Thoracic aorta (tissue), 2 donors: ENCODE measurements around the gene NINJ2. TPM values are rescaled to one million over a fixed set of nuclear protein-coding genes. Genes with fewer than 3 reads are reported as not detected.
A peak's percentile ranks its signal among the peaks of the same experiment; 100 is the strongest.

ENCODE experiments used
- ATAC-seq: fragments of 150-250 bp; one replicate; pipeline ENCODE4 v1.8.0; 2017; ENCODE audit warnings: low read depth; ENCODE audit not compliant: insufficient number of reproducible peaks, low FRiP score
- DNase-seq: peaks from one replicate; pipeline ENCODE4 v3.0.0-alpha.2; 2020; ENCODE audit warnings: low spot score
- H3K27ac ChIP-seq, 2 donors: fragments of 200-600 bp; sonication (generic); 1 replicate in 1 of 2; 2 replicates in 1 of 2; pipeline ENCODE4 v1.5.1; 2016; ENCODE audit warnings: mild to moderate bottlenecking in 2 of 2, moderate library complexity in 2 of 2
- H3K27me3 ChIP-seq: fragments of 200-600 bp; sonication (generic); replicated peaks from 2 replicates; pipeline ENCODE4 v1.6.0; 2016; ENCODE audit warnings: mild to moderate bottlenecking; ENCODE audit not compliant: insufficient read depth
- H3K36me3 ChIP-seq: fragments of 200-600 bp; sonication (generic); one replicate; pipeline ENCODE4 v1.5.1; 2016
- H3K4me1 ChIP-seq, 2 donors: fragments of 200-600 bp; sonication (generic); 1 replicate in 1 of 2; 2 replicates in 1 of 2; pipeline versions ENCODE4 v1.5.1 to v1.6.0; 2016; ENCODE audit warnings: low read depth in 2 of 2, mild to moderate bottlenecking in 1 of 2; ENCODE audit not compliant: control insufficient read depth in 1 of 2
- H3K4me3 ChIP-seq: fragments of 200-600 bp; sonication (generic); 2 replicates; pipeline ENCODE4 v1.5.1; 2016; ENCODE audit warnings: mild to moderate bottlenecking
- H3K9me3 ChIP-seq: fragments of 200-600 bp; sonication (generic); 2 replicates; pipeline ENCODE4 v1.5.1; 2016
- total RNA-seq, 2 donors: library from RNA; depleted of rRNA; stranded (reverse); fragments of >200 nt; gene quantifications; one replicate each; pipeline versions ENCODE4 v1.1.0 to v1.2.3, GENCODE V29; 2016
- TF ChIP-seq, protein P1 (sequence below): fragments of 200-600 bp; sonication (generic); IDR thresholded peaks from one replicate; pipeline ENCODE4 v1.5.1; 2019; ENCODE audit warnings: antibody characterized with exemption

The NINJ2 gene
- total RNA-seq, 2 donors from 2014 or later = 2.4 to 5.3 TPM

DNA sequence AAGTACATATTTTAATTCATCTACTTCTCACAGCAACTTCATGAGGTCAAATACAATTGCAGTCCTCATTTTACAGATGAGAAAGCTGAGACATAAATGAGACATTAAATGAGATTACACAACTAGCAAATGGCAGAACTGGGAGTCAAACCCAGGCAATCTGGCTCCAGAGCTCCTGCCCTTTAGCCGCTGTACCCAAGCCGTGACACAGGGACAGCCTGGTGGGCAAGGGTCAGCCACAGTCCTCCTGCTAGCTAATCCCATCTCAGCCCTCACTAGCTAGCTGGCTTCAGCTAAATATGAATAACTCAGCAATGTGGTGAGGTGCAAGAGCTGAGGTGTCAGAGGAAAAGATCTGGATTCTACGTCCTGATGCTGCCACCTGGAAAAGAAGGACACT, 54.8 kb downstream of the NINJ2 start:
- TF ChIP-seq, protein P1, sequence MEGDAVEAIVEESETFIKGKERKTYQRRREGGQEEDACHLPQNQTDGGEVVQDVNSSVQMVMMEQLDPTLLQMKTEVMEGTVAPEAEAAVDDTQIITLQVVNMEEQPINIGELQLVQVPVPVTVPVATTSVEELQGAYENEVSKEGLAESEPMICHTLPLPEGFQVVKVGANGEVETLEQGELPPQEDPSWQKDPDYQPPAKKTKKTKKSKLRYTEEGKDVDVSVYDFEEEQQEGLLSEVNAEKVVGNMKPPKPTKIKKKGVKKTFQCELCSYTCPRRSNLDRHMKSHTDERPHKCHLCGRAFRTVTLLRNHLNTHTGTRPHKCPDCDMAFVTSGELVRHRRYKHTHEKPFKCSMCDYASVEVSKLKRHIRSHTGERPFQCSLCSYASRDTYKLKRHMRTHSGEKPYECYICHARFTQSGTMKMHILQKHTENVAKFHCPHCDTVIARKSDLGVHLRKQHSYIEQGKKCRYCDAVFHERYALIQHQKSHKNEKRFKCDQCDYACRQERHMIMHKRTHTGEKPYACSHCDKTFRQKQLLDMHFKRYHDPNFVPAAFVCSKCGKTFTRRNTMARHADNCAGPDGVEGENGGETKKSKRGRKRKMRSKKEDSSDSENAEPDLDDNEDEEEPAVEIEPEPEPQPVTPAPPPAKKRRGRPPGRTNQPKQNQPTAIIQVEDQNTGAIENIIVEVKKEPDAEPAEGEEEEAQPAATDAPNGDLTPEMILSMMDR = no peak
- DNase-seq = no peak
- no peaks in the 10 kb centered on the region for H3K9me3 ChIP-seq
- peak overlapping the region in 1 of 2 donors; percentile 14 for H3K27ac ChIP-seq
- H3K27me3 ChIP-seq = no peaks in the 10 kb centered on the region
- ATAC-seq = no peak
- no peaks in the 10 kb centered on the region for H3K36me3 ChIP-seq
- no peak overlapping the region for H3K4me3 ChIP-seq
- peaks cover 15 to 57% of the 10 kb centered on the region in 2 donors for H3K4me1 ChIP-seq

DNA sequence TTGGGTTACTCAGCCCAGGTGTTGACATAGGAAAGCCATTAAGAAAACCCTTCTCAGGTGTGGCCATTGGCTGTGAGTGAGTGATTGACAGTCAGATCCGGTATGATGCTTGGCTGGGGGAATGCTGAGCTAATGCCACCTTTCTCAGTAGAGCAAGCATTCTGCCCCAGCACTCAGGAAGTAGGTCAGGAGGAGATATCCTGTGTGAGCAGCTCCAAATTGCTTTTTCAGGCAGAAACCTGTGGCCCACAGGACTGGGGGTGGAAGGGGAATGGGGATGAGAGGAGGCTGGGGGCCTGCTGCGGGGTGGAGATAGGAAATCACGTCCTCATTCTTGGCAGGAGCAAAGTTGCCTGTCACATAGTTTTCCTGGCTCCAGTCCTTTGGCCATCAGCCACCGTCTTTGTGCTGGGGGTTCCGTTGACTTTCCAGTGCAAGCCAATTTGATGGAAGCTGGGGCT, 55.7 kb downstream of the NINJ2 start:
- H3K4me3 ChIP-seq = no peak overlapping the region
- ATAC-seq (no peak), DNase-seq (no peak)
- peak overlapping the region in 1 of 2 donors; percentile 40 for H3K27ac ChIP-seq
- H3K4me1 ChIP-seq = peaks cover 15 to 57% of the 10 kb centered on the region in 2 donors
- TF ChIP-seq, protein P1 = no peak
- H3K9me3 ChIP-seq = no peaks in the 10 kb centered on the region
- H3K27me3 ChIP-seq = no peaks in the 10 kb centered on the region
- H3K36me3 ChIP-seq = no peaks in the 10 kb centered on the region

DNA sequence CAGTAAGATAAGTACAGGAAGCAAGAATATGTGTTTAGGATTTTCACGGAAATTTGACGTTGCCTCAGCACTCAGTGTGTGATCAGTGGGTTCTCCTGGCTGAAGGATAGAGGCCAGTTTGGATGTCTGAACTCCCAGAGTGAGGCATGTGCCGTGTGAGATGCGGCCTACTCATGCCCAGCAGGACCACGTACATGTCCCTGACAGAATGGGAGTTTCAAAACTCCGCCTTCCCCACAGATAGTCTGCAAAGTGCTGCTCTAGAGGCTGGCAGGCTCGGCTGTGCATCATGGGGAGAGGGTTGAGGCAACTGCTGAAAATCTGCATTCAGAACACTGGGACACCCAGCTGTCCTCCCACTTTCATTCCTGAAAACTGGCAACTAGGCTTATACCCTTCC, 58.3 kb downstream of the NINJ2 start:
- Histone ChIP-seq H3K4me1 (peaks cover 13 to 48% of the 10 kb centered on the region in 2 donors), H3K4me3 (no peak overlapping the region), H3K9me3 (no peaks in the 10 kb centered on the region), H3K27ac (peak overlapping the region in 1 of 2 donors; percentile 8), H3K27me3 (no peaks in the 10 kb centered on the region), H3K36me3 (no peaks in the 10 kb centered on the region)
- no peak for DNase-seq
- no peak for ATAC-seq
- TF ChIP-seq, protein P1 = no peak

DNA sequence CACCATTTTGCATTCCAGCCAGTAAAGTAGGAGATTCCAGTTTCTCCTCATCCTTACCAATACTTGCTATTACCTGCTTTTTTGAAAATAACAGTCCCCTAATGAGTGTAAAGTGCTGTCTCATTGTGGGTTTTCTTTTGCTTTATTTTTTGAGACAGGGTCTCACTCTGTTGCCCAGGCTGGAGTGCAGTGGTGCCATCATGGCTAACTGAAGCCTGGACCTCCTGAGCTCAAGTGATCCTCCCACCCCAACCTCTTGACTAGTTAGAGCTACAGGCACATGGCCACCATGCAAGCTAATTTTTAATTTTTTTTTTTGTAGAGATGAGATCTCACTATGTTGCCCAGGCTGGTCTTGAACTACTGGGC, 60.6 kb downstream of the NINJ2 start:
- Histone ChIP-seq H3K4me1 (peaks cover 10 to 28% of the 10 kb centered on the region in 2 donors), H3K4me3 (no peak overlapping the region), H3K27me3 (no peaks in the 10 kb centered on the region), H3K27ac (no peak overlapping the region), H3K36me3 (no peaks in the 10 kb centered on the region), H3K9me3 (no peaks in the 10 kb centered on the region)
- ATAC-seq (no peak), DNase-seq (no peak)
- TF ChIP-seq, protein P1 = no peak

DNA sequence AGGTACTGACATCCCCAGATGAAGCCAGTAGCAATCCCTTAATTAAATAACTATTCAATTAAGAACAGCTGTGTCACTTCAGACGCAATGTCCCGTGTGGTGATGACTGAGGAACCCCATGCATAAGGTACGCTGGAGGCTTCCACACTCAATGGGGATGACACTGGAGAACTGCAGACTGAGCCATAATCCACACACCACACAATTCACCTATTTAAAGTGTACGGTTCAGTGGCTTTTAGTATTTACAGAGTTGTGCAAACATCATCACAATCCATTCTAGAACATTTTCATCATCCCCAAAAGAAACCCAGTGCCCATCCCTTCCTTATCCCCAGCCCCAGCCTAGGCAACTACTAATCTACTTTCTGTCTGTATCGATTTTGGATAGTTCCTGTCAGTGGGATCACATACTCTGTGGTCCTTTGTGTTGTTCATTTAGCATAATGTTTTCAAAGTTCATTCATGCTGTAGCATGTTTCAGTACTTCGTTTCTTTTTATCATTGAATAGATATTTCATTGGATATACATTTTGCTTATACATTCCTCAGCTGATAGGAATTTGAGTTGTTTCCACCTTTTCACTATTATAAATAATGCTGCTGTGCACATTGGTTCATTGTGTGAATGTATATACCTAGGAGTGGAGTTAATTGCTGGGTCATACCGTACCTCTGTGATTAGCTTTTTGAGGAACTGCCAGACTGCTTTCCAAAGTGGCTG, 61.1 kb downstream of the NINJ2 start:
- DNase-seq = no peak
- TF ChIP-seq, protein P1 = no peak

More for the DNA sequence above, 61.1 kb downstream of the NINJ2 start:
- no peak overlapping the region for H3K27ac ChIP-seq
- H3K9me3 ChIP-seq = no peaks in the 10 kb centered on the region
- no peaks in the 10 kb centered on the region for H3K36me3 ChIP-seq
- H3K4me3 ChIP-seq = no peak overlapping the region
- H3K27me3 ChIP-seq = no peaks in the 10 kb centered on the region
- no peak for ATAC-seq
- peaks cover 7 to 22% of the 10 kb centered on the region in 2 donors for H3K4me1 ChIP-seq
